HG03039 (cell line): ENCODE measurements around the gene DLG2.
"Not testable (repeated sequence)": the region's sequence is repeated elsewhere in the genome, so short reads cannot be mapped to it uniquely, and the experiment has no call there.

Experiments used
- ATAC-seq: cut with Tn5 transposase; IDR thresholded peaks from one replicate; pipeline ENCODE4 v1.9.1; 2021; ENCODE audit warnings: mild to moderate bottlenecking, moderate library complexity; ENCODE audit not compliant: unreplicated experiment

Gene DLG2

DNA sequence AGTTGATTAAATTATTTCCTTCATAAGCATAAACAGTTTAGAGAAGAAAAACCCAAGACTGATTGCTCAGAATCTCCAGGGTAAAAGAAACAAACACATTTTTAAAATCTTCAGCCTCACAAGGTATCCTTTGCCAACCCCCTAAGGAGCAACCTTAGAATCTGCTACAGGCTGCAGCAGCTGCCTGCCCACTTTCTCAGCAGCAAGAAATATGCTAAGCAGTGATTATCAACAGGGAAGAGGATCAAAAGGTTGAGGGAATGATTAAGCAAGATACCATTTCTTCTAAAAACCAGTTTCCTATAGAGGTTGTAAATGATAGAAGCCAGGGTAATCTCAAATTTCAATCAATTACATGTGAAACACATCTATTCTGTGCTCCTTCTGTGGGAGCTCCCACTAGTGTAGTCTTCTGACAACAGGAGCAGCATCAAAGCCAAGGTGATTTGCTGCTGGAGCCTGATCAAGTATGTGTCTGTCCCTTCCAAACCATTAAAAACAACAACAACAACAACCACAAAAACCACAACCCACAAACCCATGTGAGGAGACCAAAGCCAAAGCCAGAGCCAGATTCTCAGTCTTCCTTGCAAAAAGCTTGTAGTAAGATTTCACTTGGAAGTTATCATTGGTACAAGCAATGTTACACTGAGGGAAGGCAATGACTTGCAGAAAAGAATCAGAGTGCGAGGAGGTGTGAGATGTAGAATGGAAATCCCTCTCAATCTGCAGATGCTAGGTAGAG is 761.2 kb downstream of the DLG2 start:
- no peak for ATAC-seq

DNA sequence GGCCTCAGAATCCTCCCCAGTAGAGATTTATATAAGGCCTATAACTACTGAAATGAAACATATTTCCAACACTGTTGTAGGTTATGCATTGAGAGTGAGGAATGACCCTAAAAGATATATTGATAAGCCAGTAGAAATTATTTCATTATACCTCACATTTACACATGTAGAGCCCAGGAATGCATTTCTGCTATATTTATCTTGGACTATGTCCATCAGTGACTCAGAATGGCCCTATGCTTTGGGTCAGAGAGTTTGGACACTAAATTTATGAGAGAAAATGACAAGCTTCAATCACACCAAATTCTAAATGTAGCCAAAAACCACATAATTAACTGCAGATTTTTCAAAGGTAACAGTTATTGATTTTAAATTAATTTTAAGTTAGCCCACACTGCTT is 761.9 kb downstream of the DLG2 start:
- ATAC-seq: no peak

DNA sequence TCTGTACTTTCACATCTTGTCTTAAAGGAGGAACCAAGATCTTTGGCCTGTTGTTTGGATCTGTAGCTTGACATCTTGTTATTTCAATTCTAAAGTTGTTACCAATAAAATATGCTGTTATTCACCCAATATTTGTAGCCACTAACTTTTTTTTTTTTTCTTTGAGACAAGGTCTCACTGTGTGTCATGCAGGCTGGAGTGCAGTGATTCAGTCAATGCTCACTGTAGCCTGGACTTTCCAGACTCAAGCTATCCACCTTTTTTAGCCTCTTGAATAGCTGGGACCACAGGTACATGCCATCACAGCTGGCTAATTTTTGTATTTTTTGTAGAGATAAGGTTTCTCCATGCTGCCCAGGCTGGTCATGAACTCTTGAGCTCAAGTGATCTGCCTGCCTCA is 769.4 kb downstream of the DLG2 start:
- no peak for ATAC-seq

DNA sequence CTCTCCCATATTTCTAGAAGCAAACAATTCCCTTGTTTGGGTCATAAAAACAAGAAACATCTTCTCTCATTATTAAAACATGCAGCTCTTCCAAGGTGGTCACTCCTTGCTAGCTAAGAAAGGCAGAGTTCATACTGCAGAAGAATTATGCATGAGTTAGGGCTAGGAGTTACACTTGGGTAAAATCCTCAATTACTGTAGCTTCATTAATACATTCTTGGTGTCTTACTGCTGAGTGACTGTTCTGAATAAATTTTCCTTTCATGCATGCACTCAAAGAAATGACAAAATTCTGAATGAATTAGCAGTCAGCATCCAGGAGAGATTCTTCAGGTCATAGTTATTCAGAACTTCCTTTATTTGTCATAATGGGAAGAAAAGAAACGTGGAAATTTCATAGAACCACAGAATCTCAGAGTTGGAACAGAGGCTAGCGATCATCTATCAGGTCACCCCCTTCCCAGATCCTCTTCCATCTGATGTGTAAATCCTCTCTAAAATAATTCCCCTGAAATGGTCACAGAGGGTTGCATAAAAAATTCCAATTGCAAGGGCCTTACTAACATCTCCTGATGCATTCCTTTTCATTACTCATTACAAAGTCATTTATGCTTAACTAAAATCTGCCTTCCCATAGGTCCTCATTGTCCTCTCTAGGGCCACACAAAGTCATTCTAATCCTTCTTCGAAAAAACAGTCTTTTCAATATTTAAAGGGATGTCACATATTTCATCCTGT is 771.5 kb downstream of the DLG2 start:
- no peak for ATAC-seq

DNA sequence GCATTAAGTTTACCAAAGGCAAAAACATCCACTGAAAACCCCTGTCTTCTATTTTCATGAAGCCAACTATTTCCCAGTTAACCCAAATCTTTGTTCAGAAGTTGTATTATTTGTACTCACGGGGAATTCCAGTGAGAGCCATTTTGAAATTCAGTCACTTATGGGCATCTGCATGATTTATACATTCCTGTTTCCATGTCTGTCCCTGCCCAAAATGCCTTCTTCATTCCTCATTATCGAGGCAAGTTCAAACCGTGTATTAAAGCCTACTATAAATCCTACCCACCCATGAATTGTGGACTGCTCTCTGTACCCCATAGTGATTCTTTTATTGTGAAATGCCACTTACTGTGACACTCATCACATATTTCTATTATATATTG is 772.7 kb downstream of the DLG2 start:
- ATAC-seq: no peak

DNA sequence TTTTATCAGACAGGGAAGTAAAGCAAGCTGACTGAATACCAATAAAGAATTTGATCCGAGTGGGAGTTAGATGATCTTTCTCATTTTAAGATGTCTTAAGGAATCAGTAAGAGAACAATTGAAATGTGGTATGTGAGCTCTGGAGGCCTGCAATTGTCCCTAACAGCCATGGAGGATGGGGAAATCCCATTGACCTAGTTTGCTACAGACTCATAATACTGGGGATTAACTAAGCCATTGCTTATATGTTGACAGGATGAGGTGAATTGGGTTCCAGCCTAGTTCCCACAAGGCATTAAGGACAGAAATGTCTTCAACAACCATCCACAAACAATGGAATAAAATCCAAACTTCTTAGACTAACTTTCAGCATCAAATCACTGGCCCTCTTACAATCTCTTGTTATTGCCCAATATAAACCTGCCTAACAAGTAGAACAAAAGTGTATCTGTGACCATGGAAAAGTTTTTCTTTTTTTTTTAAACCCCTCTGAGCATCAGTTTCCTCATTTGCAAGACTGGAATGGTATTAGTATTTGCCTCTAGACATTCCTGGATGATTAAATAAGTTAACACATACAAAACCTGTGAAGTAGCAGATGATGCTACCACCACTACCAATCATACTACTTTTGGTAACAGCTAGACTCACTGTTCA is 773.2 kb downstream of the DLG2 start:
- ATAC-seq: no peak

DNA sequence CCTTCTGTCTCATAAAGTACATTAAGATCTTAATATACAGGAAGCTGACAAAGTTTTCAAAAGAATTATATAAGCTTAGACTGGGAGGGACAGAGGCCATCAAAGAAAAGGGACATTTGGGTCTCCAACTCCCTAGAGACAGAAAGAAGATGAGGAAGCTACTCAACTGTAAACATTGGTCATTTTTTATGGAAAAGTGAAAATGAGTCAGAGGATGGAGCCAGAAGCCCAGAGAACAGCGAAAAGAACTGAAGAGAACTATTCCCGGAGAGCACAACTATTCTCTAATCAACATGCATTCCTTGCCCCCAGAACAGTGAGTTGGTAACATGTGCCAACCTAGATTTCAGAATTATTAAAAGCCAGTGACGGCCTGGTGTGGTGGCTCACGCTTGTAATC is 779.3 kb downstream of the DLG2 start:
- ATAC-seq: no peak

DNA sequence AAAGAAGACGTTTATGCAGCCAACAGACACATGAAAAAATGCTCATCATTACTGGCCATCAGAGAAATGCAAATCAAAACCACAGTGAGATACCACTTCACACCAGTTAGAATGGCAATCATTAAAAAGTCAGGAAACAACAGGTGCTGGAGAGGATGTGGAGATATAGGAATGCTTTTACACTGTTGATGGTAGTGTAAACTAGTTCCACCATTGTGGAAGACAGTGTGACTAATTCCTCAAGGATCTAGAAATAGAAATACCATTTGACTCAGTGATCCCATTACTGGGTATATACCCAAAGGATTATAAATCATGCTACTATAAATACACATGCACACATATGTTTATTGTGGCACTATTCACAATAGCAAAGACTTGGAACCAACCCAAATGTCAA is 786.9 kb downstream of the DLG2 start:
- not testable (repeated sequence) for ATAC-seq

DNA sequence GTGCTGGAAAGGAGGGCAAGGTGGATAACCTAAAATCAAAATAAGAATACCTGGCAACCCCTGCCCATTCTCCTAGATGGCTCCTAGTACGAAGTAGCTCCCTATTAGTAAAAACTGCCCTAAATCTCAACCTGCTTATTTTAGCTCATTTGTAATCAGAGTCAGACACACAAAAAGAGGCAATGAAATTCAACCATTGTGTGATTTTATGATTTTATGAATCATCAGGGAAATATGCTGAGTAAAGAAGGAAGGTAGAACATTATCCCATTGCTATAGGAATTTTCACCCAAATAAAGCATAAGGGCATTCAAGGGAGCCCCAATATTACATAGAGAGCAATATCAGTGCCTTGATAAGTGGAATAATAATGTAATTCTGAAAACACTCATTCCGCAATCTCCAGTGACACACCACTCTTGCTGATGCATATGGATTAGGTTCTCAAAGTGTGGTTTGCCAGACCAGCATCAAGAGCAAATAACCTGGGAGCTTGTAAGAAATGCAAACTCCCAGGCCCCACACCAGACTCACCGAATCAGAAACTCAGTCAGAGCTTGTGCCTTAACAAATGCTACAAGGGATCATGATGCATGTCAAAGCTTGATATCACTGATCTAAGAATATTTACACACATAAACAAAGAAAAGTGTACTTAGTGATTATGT is 789.6 kb downstream of the DLG2 start:
- no peak for ATAC-seq

DNA sequence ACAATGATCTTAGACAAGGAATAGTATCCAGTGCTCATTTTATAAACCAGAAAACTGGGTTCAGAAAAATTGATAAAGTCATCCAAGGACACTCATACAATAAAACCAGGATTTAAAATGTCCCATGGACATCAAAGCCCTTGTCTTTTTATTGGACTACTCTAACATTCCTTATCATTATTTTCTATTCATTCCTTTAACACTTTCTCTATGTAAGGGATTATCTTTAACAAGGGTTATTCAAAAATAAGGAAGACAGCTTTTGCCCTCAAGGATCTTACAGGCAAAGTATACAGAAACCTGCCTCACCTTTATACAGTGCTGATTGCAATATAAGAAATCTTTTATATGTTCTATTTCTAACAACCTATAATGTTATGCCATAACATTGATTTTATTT is 790.8 kb downstream of the DLG2 start:
- ATAC-seq: no peak

DNA sequence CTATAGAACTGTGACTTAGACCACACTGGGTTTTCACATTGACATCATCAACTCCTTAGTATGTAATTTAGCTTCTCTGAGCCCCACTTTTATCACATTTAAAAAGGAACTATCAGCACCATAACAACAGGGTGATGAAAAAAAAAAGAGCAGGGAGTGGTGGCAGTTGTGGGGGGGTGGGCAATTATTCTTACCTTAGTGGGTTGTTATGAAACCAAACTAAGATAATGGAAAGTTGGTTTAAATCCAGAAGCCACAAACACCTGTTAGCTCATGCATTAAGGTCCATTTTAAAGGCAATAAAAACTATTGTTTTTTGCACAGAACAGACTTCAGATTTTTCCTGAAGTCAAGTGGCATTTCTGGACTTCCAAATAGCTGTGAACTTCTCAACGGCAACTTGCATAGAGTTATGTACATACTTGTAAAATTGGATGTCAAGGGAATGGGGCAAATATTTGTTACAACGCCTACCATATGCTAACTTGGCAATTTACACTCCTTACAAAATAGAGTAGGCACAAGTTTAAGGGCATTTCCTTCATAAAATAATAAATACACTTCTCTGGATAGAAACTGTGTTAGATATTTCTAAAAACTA is 793.6 kb downstream of the DLG2 start:
- ATAC-seq: no peak

DNA sequence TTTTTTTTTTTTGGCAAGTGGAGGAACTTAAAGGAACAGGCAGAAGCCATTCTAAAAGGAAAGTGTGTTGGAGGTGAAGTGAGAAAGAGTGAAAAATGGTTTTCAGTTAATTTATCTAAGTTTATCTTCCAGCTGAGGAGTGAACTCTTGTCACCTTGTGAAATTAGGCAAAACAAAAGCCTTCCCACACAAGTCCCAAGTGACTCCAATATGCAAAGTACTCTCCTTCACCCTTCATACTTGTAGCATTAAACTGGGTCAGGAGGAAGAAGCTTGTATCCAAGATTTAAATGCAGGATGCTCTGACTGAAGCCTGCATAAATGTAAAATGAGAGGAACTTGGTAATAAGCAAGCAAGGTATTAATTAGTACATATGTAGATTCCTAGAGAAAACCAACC is 796.8 kb downstream of the DLG2 start:
- no peak for ATAC-seq

DNA sequence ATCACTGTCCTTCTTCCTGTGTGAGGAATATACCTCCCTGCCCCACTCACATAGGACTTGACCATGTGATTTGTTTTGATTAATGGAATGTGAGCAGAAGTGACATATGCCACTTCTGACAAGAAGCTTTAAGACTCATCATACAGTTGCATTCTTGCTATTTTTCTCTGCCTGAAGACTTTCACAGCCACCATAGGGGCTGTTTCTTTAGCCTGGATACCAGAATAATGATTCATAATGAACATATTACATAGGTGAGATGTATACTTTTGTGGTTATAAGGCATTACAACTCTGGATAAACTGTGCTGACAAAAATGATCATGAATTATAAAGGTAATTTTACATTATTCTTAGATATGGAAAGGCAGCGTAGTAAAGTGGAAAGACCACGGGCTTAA is 798.0 kb downstream of the DLG2 start:
- ATAC-seq: no peak

DNA sequence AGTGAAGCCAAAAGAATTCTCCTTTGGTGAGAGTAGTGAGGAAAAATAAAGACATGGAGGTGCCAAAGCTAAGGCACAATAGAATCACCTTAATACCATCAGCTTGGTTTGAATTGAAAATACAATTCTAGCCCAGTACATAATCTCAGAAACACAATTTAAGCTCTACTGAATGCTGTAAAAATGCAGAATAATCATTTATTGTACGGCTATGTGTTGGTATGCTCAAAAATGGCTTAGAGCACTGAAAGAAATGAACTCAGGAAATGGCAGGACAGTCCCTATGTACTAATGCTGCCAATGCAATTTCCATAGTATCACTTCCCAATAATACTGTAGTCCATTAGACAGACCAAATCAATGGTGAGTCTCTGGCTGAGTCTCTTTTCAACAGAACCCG is 798.5 kb downstream of the DLG2 start:
- ATAC-seq: no peak

DNA sequence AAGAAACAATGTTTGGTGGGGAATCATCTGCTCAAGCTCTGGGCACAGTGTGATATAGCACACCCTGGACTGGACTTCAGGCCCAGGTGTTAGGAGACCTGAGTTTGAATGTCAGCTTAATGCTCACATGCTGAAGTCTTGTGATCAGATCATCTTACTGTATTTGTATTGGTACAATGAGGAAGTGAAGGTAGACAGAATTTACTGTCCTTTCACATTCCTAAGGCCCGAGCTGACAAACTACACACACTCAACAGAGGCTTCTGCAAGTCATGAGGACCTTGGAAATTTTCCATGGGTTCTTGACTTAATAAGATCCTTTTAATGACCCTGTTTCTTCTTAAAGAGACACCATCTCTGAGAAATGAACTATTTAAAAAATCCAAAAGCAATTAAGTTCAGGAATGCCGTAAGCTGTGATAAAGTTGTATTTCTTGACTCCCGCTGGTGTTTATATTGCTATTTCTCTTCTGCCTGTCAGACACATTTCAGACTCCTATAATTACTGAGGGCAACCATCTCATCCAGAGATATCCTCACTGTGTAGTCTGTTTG is 802.0 kb downstream of the DLG2 start:
- no peak for ATAC-seq

DNA sequence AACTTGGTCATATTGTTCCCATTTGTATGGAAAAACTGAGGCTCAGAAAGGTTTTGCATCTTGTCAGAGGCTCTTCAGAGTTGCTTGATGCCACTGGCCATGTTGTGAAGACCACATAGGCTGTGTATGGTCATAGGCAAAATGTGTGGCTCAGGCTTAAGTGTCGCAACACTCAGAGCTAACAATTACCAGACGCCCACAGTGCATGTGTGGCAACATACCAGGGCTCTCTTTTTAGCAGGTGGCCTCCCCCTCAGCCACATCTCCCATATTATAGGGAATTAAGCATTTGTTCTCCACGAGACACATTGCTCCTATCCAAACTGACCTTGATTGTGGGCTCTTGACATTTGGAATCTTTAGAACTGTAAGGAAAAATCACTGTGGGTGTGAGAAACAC is 802.5 kb downstream of the DLG2 start:
- no peak for ATAC-seq

DNA sequence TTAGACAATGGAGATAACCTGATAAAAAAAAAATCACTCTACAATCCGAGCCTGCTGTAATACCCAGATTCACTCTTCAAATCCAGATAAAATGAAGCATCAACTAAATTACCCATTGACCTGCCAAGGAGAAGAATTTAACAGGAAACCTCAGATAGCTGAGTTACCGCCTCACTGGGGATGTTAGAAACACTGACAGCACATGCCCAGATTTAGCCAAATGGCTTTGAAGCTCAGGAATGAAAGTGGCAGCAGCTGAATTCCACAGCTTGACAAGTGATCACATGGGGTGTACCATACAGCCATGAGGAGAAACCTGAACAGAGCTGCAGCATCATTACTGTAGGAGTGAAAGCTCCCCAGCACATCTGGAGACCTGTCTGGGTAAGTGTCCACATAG is 807.6 kb downstream of the DLG2 start:
- ATAC-seq: no peak

DNA sequence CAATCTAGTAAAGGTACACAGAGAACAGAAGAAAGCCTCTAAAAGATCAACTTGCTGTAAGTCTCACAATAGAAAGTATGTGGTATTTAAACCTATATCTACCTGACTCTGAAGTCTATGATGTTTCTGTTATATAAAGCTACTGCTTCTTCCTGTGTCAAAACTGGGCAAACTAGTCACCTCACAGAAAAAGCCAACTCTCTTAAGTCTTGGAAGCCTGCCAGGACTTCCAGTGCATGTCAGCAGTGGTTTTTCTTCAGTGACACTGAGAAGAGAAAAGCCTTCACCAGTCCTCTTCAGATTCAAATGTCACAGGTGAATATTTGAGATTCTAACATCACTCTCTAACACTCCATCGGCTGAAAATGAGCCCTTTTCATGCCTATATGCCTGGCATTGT is 808.0 kb downstream of the DLG2 start:
- ATAC-seq: no peak

DNA sequence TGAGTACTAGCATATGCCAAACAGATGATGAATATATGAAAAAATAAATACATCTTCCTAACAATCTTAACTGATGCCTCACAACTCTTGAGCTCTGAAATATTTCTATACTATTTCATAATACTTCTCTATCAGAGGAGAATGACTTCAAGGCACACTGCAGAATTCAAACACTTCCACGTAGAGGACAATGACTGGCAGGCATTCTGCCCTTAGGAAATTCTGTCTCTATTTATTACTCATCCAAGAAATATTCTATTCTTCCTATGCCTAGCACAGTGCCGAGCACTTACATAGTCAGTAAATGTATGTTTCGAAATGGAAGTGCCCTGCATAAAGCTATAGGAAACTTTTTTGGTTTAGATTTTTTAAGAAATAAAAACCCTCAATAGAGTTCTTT is 809.1 kb downstream of the DLG2 start:
- ATAC-seq: no peak

DNA sequence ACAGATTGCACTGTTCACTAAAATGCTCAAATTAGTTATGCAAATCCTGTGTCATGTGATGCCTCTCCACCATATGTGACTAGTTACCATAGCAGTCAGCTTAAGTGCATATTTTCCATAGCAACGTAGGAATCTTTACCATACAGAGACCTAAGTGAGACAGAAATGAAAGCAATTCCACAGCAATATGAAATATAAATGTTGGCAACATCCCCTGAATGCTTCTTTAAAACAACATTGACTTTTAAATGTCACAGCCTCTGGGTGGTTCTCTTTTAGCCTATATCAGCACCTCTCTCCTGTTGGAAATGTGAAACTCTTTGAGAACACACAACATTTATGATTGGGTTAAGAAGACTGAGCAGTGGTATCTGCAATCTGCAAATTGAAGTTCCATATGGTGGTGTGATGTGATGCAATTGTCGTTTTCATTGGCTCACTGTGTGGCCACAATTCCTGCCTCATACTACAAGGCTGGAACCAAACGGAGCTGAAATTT is 814.6 kb downstream of the DLG2 start:
- no peak for ATAC-seq

DNA sequence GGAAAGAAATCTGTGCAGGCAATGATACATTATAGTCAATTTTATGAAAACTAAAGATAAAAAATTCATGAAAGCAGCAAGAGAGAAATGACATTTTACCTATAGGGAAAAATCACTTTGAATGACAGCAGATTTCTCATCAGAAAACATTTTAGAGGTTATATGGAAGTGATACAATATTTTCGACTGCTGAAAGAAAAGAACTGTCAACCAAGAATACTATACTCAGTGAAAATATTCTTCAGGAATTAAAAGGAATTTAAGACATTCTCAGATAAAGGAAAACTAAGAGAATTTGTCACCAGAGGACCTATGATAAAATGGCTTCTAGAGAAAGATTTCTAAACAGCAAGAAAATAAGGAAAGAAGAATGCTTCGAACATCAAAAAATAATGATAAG is 820.8 kb downstream of the DLG2 start:
- no peak for ATAC-seq
